T-cell (primary cell): ENCODE data around the gene ZNF213. TPM values are rescaled to one million over a fixed set of nuclear protein-coding genes. Genes with fewer than 3 reads are reported as not detected.
A peak's percentile ranks its signal among the peaks of the same experiment; 100 is the strongest.

Experiments used
- ATAC-seq, 4 experiments: fragments of 200-7000 bp in 3 of 4; fragments of 150-1000 bp in 1 of 4; cut with Tn5 transposase; replicated peaks in 1 of 4; 1 replicate in 3 of 4; 2 replicates in 1 of 4; pipeline ENCODE4 v1.10.0; 2021; ENCODE audit warnings: moderate library complexity in 3 of 4, mild to moderate bottlenecking in 2 of 4, moderate number of reproducible peaks in 1 of 4
- CTCF ChIA-PET, 2 donors: fragments of 300-600 bp; sonication (Branson Sonifier 250); formaldehyde crosslinking; loops; one replicate each; lab custom pipeline; 2022; ENCODE audit warnings: antibody characterized with exemption in 2 of 2; lab: Charles Lee
- POLR2A ChIA-PET, 2 donors: fragments of 300-600 bp; sonication (Branson Sonifier 250); formaldehyde crosslinking; loops; one replicate each; lab custom pipeline; 2022; ENCODE audit warnings: antibody characterized with exemption in 2 of 2; lab: Charles Lee
- DNase-seq, 35 experiments: peaks; one replicate each; pipeline versions ENCODE4 v3.0.0 to v3.0.0-alpha.2; 2013 to 2023
- H3K27ac ChIP-seq: one replicate; pipeline ENCODE4 v1.5.1; 2013; ENCODE audit warnings: low read length
- H3K27me3 ChIP-seq, 2 experiments: replicated peaks in 1 of 2; 1 replicate in 1 of 2; 2 replicates in 1 of 2; pipeline versions ENCODE4 v1.6.1 to v1.7.0; 2013; ENCODE audit warnings: low read length in 1 of 2, mixed read lengths in 1 of 2; ENCODE audit not compliant: control insufficient read depth in 2 of 2, insufficient read depth in 2 of 2; ENCODE audit errors: extremely low read depth in 1 of 2
- H3K36me3 ChIP-seq, 2 donors: 1 replicate in 1 of 2; 2 replicates in 1 of 2; pipeline versions ENCODE4 v1.6.1 to v1.7.0; 2013; ENCODE audit warnings: low read length in 1 of 2; ENCODE audit not compliant: control insufficient read depth in 2 of 2, insufficient read depth in 1 of 2; ENCODE audit errors: extremely low read depth in 1 of 2
- H3K4me1 ChIP-seq, 2 experiments: 1 replicate in 1 of 2; 2 replicates in 1 of 2; pipeline versions ENCODE4 v1.6.1 to v1.7.0; 2013; ENCODE audit warnings: low read length in 2 of 2, mixed read lengths in 1 of 2; ENCODE audit not compliant: insufficient read depth in 2 of 2, control insufficient read depth in 1 of 2; ENCODE audit errors: extremely low read depth in 1 of 2
- H3K4me3 ChIP-seq, 2 donors: 1 replicate in 1 of 2; 2 replicates in 1 of 2; pipeline versions ENCODE4 v1.5.1 to v1.7.0; 2013; ENCODE audit warnings: mild to moderate bottlenecking in 2 of 2, low read length in 1 of 2, moderate library complexity in 1 of 2; ENCODE audit not compliant: control insufficient read depth in 1 of 2; ENCODE audit errors: extremely low read depth in 1 of 2
- H3K9me3 ChIP-seq: 2 replicates; pipeline ENCODE4 v1.7.0; 2013
- H3K27ac Mint-ChIP-seq, 2 donors: one replicate each; pipeline ENCODE4 v1.8.0; 2020 to 2021; ENCODE audit warnings: mild to moderate bottlenecking in 2 of 2, mixed read lengths in 2 of 2
- H3K27me3 Mint-ChIP-seq, 2 donors: one replicate each; pipeline ENCODE4 v1.8.0; 2021 to 2022; ENCODE audit warnings: mixed read lengths in 2 of 2
- H3K36me3 Mint-ChIP-seq: one replicate; pipeline ENCODE4 v1.8.0; 2021; ENCODE audit warnings: mixed read lengths
- H3K4me1 Mint-ChIP-seq, 3 donors: one replicate each; pipeline ENCODE4 v1.8.0; 2020 to 2022; ENCODE audit warnings: mixed read lengths in 3 of 3, mild to moderate bottlenecking in 1 of 3
- H3K4me3 Mint-ChIP-seq, 3 donors: one replicate each; pipeline ENCODE4 v1.8.0; 2020 to 2022; ENCODE audit warnings: mild to moderate bottlenecking in 3 of 3, mixed read lengths in 3 of 3, moderate library complexity in 3 of 3
- H3K9me3 Mint-ChIP-seq, 3 donors: one replicate each; pipeline ENCODE4 v1.8.0; 2020 to 2022; ENCODE audit warnings: mixed read lengths in 3 of 3
- WGBS: methylation state at CpG from one replicate; pipeline ENCODE4 v1.1.5; 2013; ENCODE audit warnings: missing lambda C conversion rate; ENCODE audit not compliant: insufficient coverage; 5-methylcytosine and 5-hydroxymethylcytosine counted together
- total RNA-seq, 35 experiments: library from RNA in 6 of 35; stranded (reverse) in 6 of 35; fragments of 120-200 nt in 1 of 35; gene quantifications; one replicate each; pipeline versions ENCODE4 v1.2.1 to v1.2.4 and lab custom pipeline; 2013 to 2026

The ZNF213 gene
- total RNA-seq, 5 donors from 2014 or later (not counting 1 experiment from before 2014, with no cell fraction given): 3.1 to 16.9 (median 12.8) TPM

DNA sequence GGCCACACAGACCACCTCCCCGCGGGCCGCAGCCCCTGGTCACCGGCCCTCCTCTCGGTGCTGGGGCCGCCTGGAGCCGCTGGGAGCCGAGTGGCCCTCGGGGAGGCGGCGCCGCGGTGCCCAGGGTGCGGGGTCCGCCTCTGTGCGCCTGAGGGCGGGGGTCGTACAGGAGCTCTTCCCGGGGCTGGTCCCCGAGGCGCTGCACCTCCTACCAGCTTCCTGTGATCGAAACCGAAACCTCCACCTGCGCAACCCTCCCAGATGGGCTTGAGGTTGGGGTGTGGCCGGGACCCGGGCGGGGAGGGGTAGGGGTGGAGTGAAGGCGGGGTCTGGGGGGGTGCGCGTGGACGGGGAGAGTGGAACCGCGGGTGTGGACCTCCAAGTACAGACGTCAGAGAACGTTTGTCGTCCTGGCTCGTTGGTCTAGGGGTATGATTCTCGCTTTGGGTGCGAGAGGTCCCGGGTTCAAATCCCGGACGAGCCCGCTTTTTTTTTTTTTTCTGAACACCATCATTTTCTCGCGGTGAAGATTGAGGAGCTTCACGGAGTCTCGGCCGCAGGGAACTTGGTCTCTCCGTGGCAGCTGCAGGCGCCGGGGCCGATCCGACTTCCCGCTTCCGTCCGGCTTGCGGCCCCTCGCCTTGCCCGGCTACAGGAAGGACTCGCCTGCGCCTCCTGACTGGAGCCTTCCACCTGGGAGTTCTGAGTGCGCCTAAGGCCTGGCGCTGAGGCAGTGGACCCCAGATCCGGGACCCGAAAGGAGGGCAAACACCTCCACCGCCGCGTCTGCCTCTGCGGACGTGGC, 23.9 kb downstream of the ZNF213 start:
- 1% methylated on average over 65 of the region's 70 CpGs for WGBS
- Histone ChIP-seq H3K4me3 (peak overlapping the region; percentile 57 to 75), H3K27me3 (peaks cover 0 to 7% of the 10 kb centered on the region in 2 experiments), H3K4me1 (peaks cover 12 to 30% of the 10 kb centered on the region in 2 experiments), H3K27ac (peak overlapping the region; percentile 69), H3K36me3 (no peaks in the 10 kb centered on the region), H3K9me3 (no peaks in the 10 kb centered on the region)
- ATAC-seq: peak; percentile 89 to 93 (median 92)
- Mint-ChIP-seq H3K4me3 (peak overlapping the region; percentile 87 to 96 (median 91)), H3K36me3 (no peaks in the 10 kb centered on the region), H3K4me1 (peaks cover 22 to 31% (median 24%) of the 10 kb centered on the region in 3 donors), H3K9me3 (peaks cover 0 to 20% (median 2%) of the 10 kb centered on the region in 3 donors), H3K27me3 (no peaks in the 10 kb centered on the region), H3K27ac (peak overlapping the region; percentile 92 to 94)
- POLR2A ChIA-PET: interaction anchor here (0.6 to 0.7 kb wide), 5 partner anchors 9 to 276 kb away, joined by 3 to 16 read pairs (median 7); partner anchors contain the start of gene ZNF200 (in 1 of the 2)
- CTCF ChIA-PET: interaction anchor here (0.6 to 1.4 kb wide), 6 partner anchors 8 to 906 kb away, joined by 3 to 13 read pairs (median 4); no protein-coding TSS in a partner anchor
- peak; percentile 86 to 97 (median 94) for DNase-seq

- POLR2A ChIA-PET: interaction anchor here in 1 of 2 donors (0.6 kb wide), 1 partner anchor 86 kb away, joined by 3 read pairs; no protein-coding TSS in a partner anchor
- no peak overlapping the region for H3K4me3 ChIP-seq
- peak overlapping the region in 2 of 3 donors; percentile 39 to 63 for H3K4me3 Mint-ChIP-seq
- H3K27ac ChIP-seq: no peak overlapping the region
- H3K9me3 ChIP-seq: no peaks in the 10 kb centered on the region
- peaks cover 0 to 11% of the 10 kb centered on the region in 2 experiments for H3K27me3 ChIP-seq
- H3K36me3 Mint-ChIP-seq: no peaks in the 10 kb centered on the region
- peaks cover 28 to 37% (median 33%) of the 10 kb centered on the region in 3 donors for H3K4me1 Mint-ChIP-seq
- WGBS: 93% methylated on average over 27 of the region's 36 CpGs
- DNase-seq (no peak), ATAC-seq (no peak)
- H3K27ac Mint-ChIP-seq: peak overlapping the region in 1 of 2 donors; percentile 22
- peaks cover 0 to 8% (median 0%) of the 10 kb centered on the region in 3 donors for H3K9me3 Mint-ChIP-seq
- CTCF ChIA-PET: interaction anchor here in 1 of 2 donors (0.6 to 0.7 kb wide), 2 partner anchors 9 kb away, joined by 3 to 9 read pairs; no protein-coding TSS in a partner anchor
- H3K36me3 ChIP-seq: no peaks in the 10 kb centered on the region
- H3K4me1 ChIP-seq: peaks cover 17 to 38% of the 10 kb centered on the region in 2 experiments
- H3K27me3 Mint-ChIP-seq: no peaks in the 10 kb centered on the region
Observed at GRCh38 chr16:3161235-3162018, 26.6 kb downstream of the ZNF213 start.

- CTCF ChIA-PET: no interaction called here
- H3K27ac Mint-ChIP-seq: no peak overlapping the region
Observed at GRCh38 chr16:3164121-3164991, 29.5 kb downstream of the ZNF213 start.

DNA sequence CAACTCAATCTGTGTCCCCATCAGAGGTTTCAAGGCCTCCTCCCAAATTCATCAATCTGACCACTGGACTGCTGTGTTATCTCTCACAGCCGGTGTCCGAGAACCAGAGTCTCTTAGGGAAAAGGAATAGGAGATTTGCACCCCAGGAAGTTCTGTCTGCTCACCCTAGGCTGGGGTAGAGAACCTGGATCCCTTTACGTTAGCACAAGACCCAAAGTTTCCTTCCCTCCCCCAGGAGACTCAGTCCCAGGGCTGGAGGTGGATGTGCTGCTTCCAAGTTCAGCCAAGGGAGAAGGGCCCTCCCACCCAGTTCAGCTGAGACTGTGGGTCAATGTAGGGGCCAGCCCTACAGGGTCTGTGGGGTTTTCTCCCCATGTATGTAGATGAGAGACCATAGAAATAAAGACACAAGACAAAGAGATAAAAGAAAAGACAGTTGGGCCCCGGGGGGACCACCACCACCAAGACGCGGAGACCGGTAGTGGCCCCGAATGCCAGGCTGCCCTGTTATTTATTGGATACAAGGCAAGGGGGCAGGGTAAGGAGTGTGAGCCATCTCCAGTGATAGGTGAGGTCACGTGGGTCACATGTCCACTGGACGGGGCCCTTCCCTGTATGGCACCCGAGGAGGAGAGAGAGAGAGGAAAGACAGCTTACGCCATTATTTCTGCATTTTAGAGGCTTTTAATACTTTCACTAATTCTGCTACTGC, 30.4 kb downstream of the ZNF213 start:
- CTCF ChIA-PET: interaction anchor here in 1 of 2 donors (1.2 kb wide), 1 partner anchor 15 kb away, joined by 4 read pairs; no protein-coding TSS in a partner anchor

More at GRCh38 chr16:3164121-3164991, 29.5 kb downstream of the ZNF213 start:
- Mint-ChIP-seq H3K4me3 (no peak overlapping the region), H3K9me3 (no peaks in the 10 kb centered on the region), H3K36me3 (no peaks in the 10 kb centered on the region), H3K4me1 (peaks cover 13 to 20% (median 13%) of the 10 kb centered on the region in 3 donors), H3K27me3 (no peaks in the 10 kb centered on the region)
- Histone ChIP-seq H3K9me3 (no peaks in the 10 kb centered on the region), H3K4me3 (no peak overlapping the region), H3K4me1 (peaks cover 4 to 18% of the 10 kb centered on the region in 2 experiments), H3K27me3 (peaks cover 4 to 8% of the 10 kb centered on the region in 2 experiments), H3K36me3 (no peaks in the 10 kb centered on the region), H3K27ac (no peak overlapping the region)
- WGBS: 87% methylated on average over 23 of the region's 37 CpGs
- DNase-seq: no peak
- no peak for ATAC-seq
- POLR2A ChIA-PET: no interaction called here

GRCh38 chr16:3166505-3166886, 31.7 kb downstream of the ZNF213 start:
- Mint-ChIP-seq H3K27me3 (peaks cover 7 to 9% of the 10 kb centered on the region in 2 donors), H3K4me1 (peaks cover 15 to 20% (median 17%) of the 10 kb centered on the region in 3 donors), H3K9me3 (no peaks in the 10 kb centered on the region), H3K4me3 (no peak overlapping the region), H3K27ac (peak overlapping the region in 1 of 2 donors; percentile 28), H3K36me3 (no peaks in the 10 kb centered on the region)
- DNase-seq (no peak), ATAC-seq (no peak)
- CTCF ChIA-PET: interaction anchor here in 1 of 2 donors (0.7 to 1.2 kb wide), 3 partner anchors 16 to 135 kb away, joined by 3 to 4 read pairs (median 3); no protein-coding TSS in a partner anchor
- H3K27ac ChIP-seq: no peak overlapping the region
- H3K36me3 ChIP-seq: no peaks in the 10 kb centered on the region
- H3K9me3 ChIP-seq: no peaks in the 10 kb centered on the region
- no peak overlapping the region for H3K4me3 ChIP-seq
- peaks cover 10 to 24% of the 10 kb centered on the region in 2 experiments for H3K27me3 ChIP-seq
- WGBS: 60% methylated on average over 1 of the region's 1 CpG
- POLR2A ChIA-PET: no interaction called here
- H3K4me1 ChIP-seq: peaks cover 4 to 21% of the 10 kb centered on the region in 2 experiments

More for the DNA sequence above, 30.4 kb downstream of the ZNF213 start:
- H3K9me3 Mint-ChIP-seq: no peaks in the 10 kb centered on the region
- H3K27me3 Mint-ChIP-seq: no peaks in the 10 kb centered on the region
- ATAC-seq: no peak
- Histone ChIP-seq H3K27me3 (peaks cover 10 to 12% of the 10 kb centered on the region in 2 experiments), H3K36me3 (no peaks in the 10 kb centered on the region), H3K9me3 (no peaks in the 10 kb centered on the region), H3K27ac (no peak overlapping the region), H3K4me3 (peak overlapping the region; percentile 34 to 54), H3K4me1 (peaks cover 4 to 10% of the 10 kb centered on the region in 2 experiments)
- peak overlapping the region; percentile 72 to 79 for H3K27ac Mint-ChIP-seq
- 98% methylated on average over 5 of the region's 12 CpGs for WGBS
- H3K36me3 Mint-ChIP-seq: no peaks in the 10 kb centered on the region
- no peak for DNase-seq
- H3K4me1 Mint-ChIP-seq: peaks cover 9 to 11% (median 9%) of the 10 kb centered on the region in 3 donors
- H3K4me3 Mint-ChIP-seq: peak overlapping the region; percentile 39 to 69 (median 47)
- POLR2A ChIA-PET: no interaction called here
